CD14-positive monocyte (primary cell): Measurements from ENCODE around the gene POLE. TPM values are rescaled to one million over a fixed set of nuclear protein-coding genes. Genes with fewer than 3 reads are reported as not detected.
A peak's percentile ranks its signal among the peaks of the same experiment; 100 is the strongest.

Experiments used
- DNase-seq, 3 donors: peaks; one replicate each; pipeline ENCODE4 v3.0.0-alpha.2; 2011 to 2022
- H2AFZ ChIP-seq: 2 replicates; pipeline ENCODE4 v1.6.0; 2012; ENCODE audit warnings: mild to moderate bottlenecking, low read depth, low read length, inconsistent platforms; ENCODE audit not compliant: insufficient read depth, poor library complexity, severe bottlenecking
- H3K27ac ChIP-seq, 2 donors: 1 replicate in 1 of 2; 2 replicates in 1 of 2; pipeline ENCODE4 v1.5.1; 2012 to 2013; ENCODE audit warnings: low read length in 2 of 2, control low read depth in 1 of 2, inconsistent platforms in 1 of 2, low read depth in 1 of 2, mild to moderate bottlenecking in 1 of 2
- H3K27me3 ChIP-seq, 2 donors: one replicate each; pipeline versions ENCODE4 v1.6.0 to v1.6.1; 2011 to 2013; ENCODE audit warnings: low read length in 2 of 2; ENCODE audit not compliant: control insufficient read depth in 2 of 2, insufficient read depth in 2 of 2
- H3K36me3 ChIP-seq, 2 donors: replicated peaks in 1 of 2; 1 replicate in 1 of 2; 2 replicates in 1 of 2; pipeline versions ENCODE4 v1.5.1 to v1.6.1; 2012 to 2013; ENCODE audit warnings: low read length in 2 of 2, control low read depth in 1 of 2, inconsistent platforms in 1 of 2, mild to moderate bottlenecking in 1 of 2; ENCODE audit not compliant: insufficient read depth in 2 of 2, control insufficient read depth in 1 of 2
- H3K4me1 ChIP-seq, 2 donors: 1 replicate in 1 of 2; 2 replicates in 1 of 2; pipeline versions ENCODE4 v1.5.1 to v1.6.1; 2012 to 2013; ENCODE audit warnings: low read length in 2 of 2, control low read depth in 1 of 2, inconsistent platforms in 1 of 2, mild to moderate bottlenecking in 1 of 2, moderate library complexity in 1 of 2; ENCODE audit not compliant: insufficient read depth in 2 of 2, control insufficient read depth in 1 of 2
- H3K4me2 ChIP-seq: replicated peaks from 2 replicates; pipeline ENCODE3; 2012; ENCODE audit warnings: low read length, moderate library complexity, mild to moderate bottlenecking; ENCODE audit not compliant: poor library complexity, severe bottlenecking; ENCODE audit errors: extremely low read depth
- H3K4me3 ChIP-seq, 3 experiments: fragments of 200-600 bp in 1 of 3; sonication (generic) in 1 of 3; replicated peaks in 1 of 3; 1 replicate in 2 of 3; 2 replicates in 1 of 3; pipeline ENCODE4 v1.5.1; 2011 to 2013; ENCODE audit warnings: low read length in 3 of 3, mild to moderate bottlenecking in 3 of 3, control low read depth in 2 of 3, low read depth in 2 of 3, inconsistent platforms in 1 of 3, moderate library complexity in 1 of 3
- H3K79me2 ChIP-seq: 2 replicates; pipeline ENCODE4 v1.6.0; 2012; ENCODE audit warnings: mild to moderate bottlenecking, control low read depth, inconsistent platforms, low read length, moderate library complexity; ENCODE audit not compliant: insufficient read depth
- H3K9ac ChIP-seq: 2 replicates; pipeline ENCODE4 v1.6.0; 2017; ENCODE audit warnings: low read length, mild to moderate bottlenecking; ENCODE audit not compliant: insufficient read depth, poor library complexity, severe bottlenecking
- H3K9me3 ChIP-seq, 2 donors: replicated peaks in 1 of 2; 1 replicate in 1 of 2; 2 replicates in 1 of 2; pipeline versions ENCODE4 v1.5.1 to v1.6.1; 2012 to 2013; ENCODE audit warnings: low read length in 2 of 2, control low read depth in 1 of 2; ENCODE audit not compliant: control insufficient read depth in 1 of 2, insufficient read depth in 1 of 2
- H4K20me1 ChIP-seq: 2 replicates; pipeline ENCODE4 v1.6.0; 2012; ENCODE audit warnings: mild to moderate bottlenecking, low read length, control low read depth, moderate library complexity; ENCODE audit not compliant: insufficient read depth
- H3K27ac Mint-ChIP-seq, 7 donors: one replicate each; pipeline ENCODE4 v1.8.0; 2020; ENCODE audit warnings: mild to moderate bottlenecking in 7 of 7, mixed read lengths in 7 of 7, moderate library complexity in 6 of 7, inconsistent platforms in 2 of 7
- H3K27me3 Mint-ChIP-seq, 3 donors: one replicate each; pipeline ENCODE4 v1.8.0; 2021 to 2022; ENCODE audit warnings: low read depth in 3 of 3, mild to moderate bottlenecking in 3 of 3, mixed read lengths in 3 of 3, moderate library complexity in 3 of 3, inconsistent platforms in 1 of 3
- H3K36me3 Mint-ChIP-seq, 2 donors: one replicate each; pipeline ENCODE4 v1.8.0; 2020; ENCODE audit warnings: mixed read lengths in 2 of 2, inconsistent platforms in 1 of 2, mild to moderate bottlenecking in 1 of 2
- H3K4me1 Mint-ChIP-seq: one replicate; pipeline ENCODE4 v1.8.0; 2020; ENCODE audit warnings: mild to moderate bottlenecking, mixed read lengths
- H3K4me3 Mint-ChIP-seq, 2 donors: one replicate each; pipeline ENCODE4 v1.8.0; 2020; ENCODE audit warnings: mild to moderate bottlenecking in 2 of 2, mixed read lengths in 2 of 2, moderate library complexity in 1 of 2
- H3K9me3 Mint-ChIP-seq, 7 donors: one replicate each; pipeline ENCODE4 v1.8.0; 2020 to 2022; ENCODE audit warnings: mixed read lengths in 7 of 7, mild to moderate bottlenecking in 6 of 7, moderate library complexity in 6 of 7, inconsistent platforms in 2 of 7
- CTCF ChIP-seq: fragments of 200-600 bp; IDR thresholded peaks from one replicate; pipeline ENCODE4 v1.8.0; 2022; ENCODE audit warnings: antibody characterized with exemption, mild to moderate bottlenecking
- WGBS: methylation state at CpG from one replicate; pipeline ENCODE4 v1.1.5; 2013; ENCODE audit warnings: missing lambda C conversion rate; ENCODE audit not compliant: insufficient coverage; 5-methylcytosine and 5-hydroxymethylcytosine counted together
- intact Hi-C, 2 donors: fragments of 100-400 bp; cut with micrococcal nuclease; formaldehyde crosslinking; loops; one replicate each; pipeline versions ENCODE4 v1.15.0 to v1.15.1; 2023
- polyA plus RNA-seq, 3 donors: library from polyadenylated mRNA; depleted of rRNA in 1 of 3; unstranded in 2 of 3; stranded (reverse) in 1 of 3; fragments of 300-500 nt in 2 of 3; fragments of >200 nt in 1 of 3; fragmentation: Illumina TruSeq in 2 of 3; gene quantifications; 1 replicate in 2 of 3; 2 replicates in 1 of 3; pipeline ENCODE4 v1.2.3, GENCODE V29; 2012 to 2021

Gene POLE
- polyA plus RNA-seq, 3 donors = 1.00 to 24.2 (median 2.2) TPM

GRCh38 chr12:132578118-132578517 lies 109.0 kb downstream of the POLE start:
- Mint-ChIP-seq H3K27me3 (peaks cover 0 to 1% (median 0%) of the 10 kb centered on the region in 3 donors), H3K36me3 (peaks cover 36 to 74% of the 10 kb centered on the region in 2 donors), H3K4me3 (no peak overlapping the region), H3K9me3 (peaks cover 0 to 4% (median 0%) of the 10 kb centered on the region in 7 donors), H3K27ac (peak overlapping the region in 2 of 7 donors; percentile 11 to 44), H3K4me1 (no peaks in the 10 kb centered on the region)
- intact Hi-C loops = no loop called here
- Histone ChIP-seq H3K27me3 (no peaks in the 10 kb centered on the region), H3K9me3 (peaks cover 0 to 9% of the 10 kb centered on the region in 2 donors), H3K4me1 (no peaks in the 10 kb centered on the region), H3K27ac (no peak overlapping the region), H2AFZ (no peak overlapping the region), H3K36me3 (peaks cover 49 to 61% of the 10 kb centered on the region in 2 donors), H3K79me2 (no peaks in the 10 kb centered on the region), H3K4me2 (no peak overlapping the region), H3K9ac (no peak overlapping the region), H4K20me1 (no peaks in the 10 kb centered on the region), H3K4me3 (no peak overlapping the region)
- 95% methylated on average over 8 of the region's 11 CpGs for WGBS
- TF ChIP-seq CTCF = no peak
- no peak for DNase-seq

DNA sequence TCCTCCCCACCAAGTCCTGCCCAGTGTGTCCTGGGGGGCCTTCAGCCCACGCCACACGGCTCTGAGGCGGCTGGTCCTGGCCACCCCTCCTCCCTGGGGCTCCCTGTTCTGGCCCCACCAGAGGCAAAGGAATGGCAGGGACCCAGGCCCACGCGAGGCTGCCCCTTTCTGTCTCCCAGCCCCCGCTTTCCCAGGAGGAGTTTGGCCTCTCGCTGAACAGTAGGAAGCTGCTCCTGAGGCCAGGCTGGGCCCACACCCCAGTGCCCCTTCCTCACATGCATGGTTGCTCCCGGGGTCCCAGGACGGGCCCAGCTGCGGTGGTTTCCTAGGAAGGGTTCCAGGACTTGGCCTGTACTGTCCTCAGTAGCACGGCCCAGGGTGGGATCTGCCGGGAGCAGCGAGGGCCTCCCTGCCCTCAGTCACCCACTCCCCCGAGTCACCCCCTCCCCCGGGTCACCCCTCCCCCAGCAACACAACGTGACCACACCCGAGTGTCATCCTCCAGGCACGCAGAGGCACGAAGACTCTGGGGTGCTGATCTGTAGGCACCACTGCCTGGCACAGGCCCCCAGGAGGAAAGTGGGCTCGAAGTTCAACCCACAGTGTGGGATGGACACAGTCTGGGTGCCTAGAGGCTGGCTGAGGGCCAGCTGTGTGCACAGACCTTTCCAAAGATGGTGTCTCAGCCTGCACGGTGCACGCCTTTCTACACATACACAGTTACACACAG lies 109.8 kb downstream of the POLE start:
- H3K27ac Mint-ChIP-seq = peak overlapping the region in 1 of 7 donors; percentile 44

More for the DNA sequence above, 109.8 kb downstream of the POLE start:
- no peak overlapping the region for H3K9ac ChIP-seq
- H3K27ac ChIP-seq = no peak overlapping the region
- DNase-seq = no peak
- peaks cover 49 to 61% of the 10 kb centered on the region in 2 donors for H3K36me3 ChIP-seq
- Mint-ChIP-seq H3K27me3 (peaks cover 0 to 1% (median 0%) of the 10 kb centered on the region in 3 donors), H3K4me3 (no peak overlapping the region), H3K36me3 (peaks cover 36 to 75% of the 10 kb centered on the region in 2 donors), H3K4me1 (no peaks in the 10 kb centered on the region), H3K9me3 (peaks cover 0 to under 1% (median 0%) of the 10 kb centered on the region in 7 donors)
- TF ChIP-seq CTCF = no peak
- H4K20me1 ChIP-seq = no peaks in the 10 kb centered on the region
- no peaks in the 10 kb centered on the region for H3K79me2 ChIP-seq
- peaks cover 0 to 5% of the 10 kb centered on the region in 2 donors for H3K9me3 ChIP-seq
- 97% methylated on average over 15 of the region's 22 CpGs for WGBS
- H3K27me3 ChIP-seq = no peaks in the 10 kb centered on the region
- H3K4me2 ChIP-seq = no peak overlapping the region
- no peak overlapping the region for H3K4me3 ChIP-seq
- intact Hi-C loops = no loop called here
- H3K4me1 ChIP-seq = no peaks in the 10 kb centered on the region
- no peak overlapping the region for H2AFZ ChIP-seq
